Esophagus squamous epithelium (tissue), 5 donors: ENCODE data around the gene TEAD1. TPM values are rescaled to one million over a fixed set of nuclear protein-coding genes. Genes with fewer than 3 reads are reported as not detected.

Experiments
- DNase-seq: peaks from one replicate; lab custom pipeline; 2025; lab: John Stamatoyannopoulos, UW
- H3K27ac ChIP-seq, 4 donors: fragments of 200-600 bp; sonication (generic); one replicate each; pipeline ENCODE4 v1.5.1; 2016 to 2019; ENCODE audit warnings: mild to moderate bottlenecking in 1 of 4
- H3K27me3 ChIP-seq, 4 donors: fragments of 200-600 bp; sonication (generic); 1 replicate in 3 of 4; 2 replicates in 1 of 4; pipeline versions ENCODE4 v1.5.1 to v1.6.0; 2017 to 2021; ENCODE audit warnings: antibody characterized with exemption in 1 of 4
- H3K36me3 ChIP-seq, 3 donors: fragments of 200-600 bp; sonication (generic); one replicate each; pipeline ENCODE4 v1.5.1; 2016 to 2019
- H3K4me1 ChIP-seq, 3 donors: fragments of 200-600 bp; sonication (generic); one replicate each; pipeline ENCODE4 v1.5.1; 2017 to 2019
- H3K4me3 ChIP-seq, 4 donors: fragments of 200-600 bp; sonication (generic); 1 replicate in 3 of 4; 2 replicates in 1 of 4; pipeline ENCODE4 v1.5.1; 2016 to 2019; ENCODE audit warnings: mild to moderate bottlenecking in 2 of 4, moderate library complexity in 1 of 4
- H3K9me3 ChIP-seq, 3 donors: fragments of 200-600 bp; sonication (generic); one replicate each; pipeline ENCODE4 v1.5.1; 2016 to 2019
- CTCF ChIP-seq, 6 experiments: fragments of 450-650 bp in 4 of 6; fragments of 200-600 bp in 2 of 6; sonication (generic) in 2 of 6; IDR thresholded peaks; one replicate each; pipeline ENCODE4 v1.5.1; 2016 to 2019; ENCODE audit warnings: antibody characterized with exemption in 6 of 6, mild to moderate bottlenecking in 4 of 6, moderate library complexity in 4 of 6
- POLR2A ChIP-seq, 4 donors: fragments of 450-650 bp; IDR thresholded peaks; one replicate each; pipeline ENCODE4 v1.6.1; 2017; ENCODE audit warnings: antibody characterized with exemption in 4 of 4, mild to moderate bottlenecking in 4 of 4, moderate library complexity in 3 of 4
- WGBS, 2 donors: methylation state at CpG; one replicate each; pipeline ENCODE4 v1.1.5; 2018; 5-methylcytosine and 5-hydroxymethylcytosine counted together
- intact Hi-C: fragments of 100-400 bp; cut with DNase I; formaldehyde crosslinking; loops from one replicate; pipeline ENCODE4 v1.15.0; 2022
- total RNA-seq, 4 donors: library from RNA; depleted of rRNA; stranded (reverse); fragments of >200 nt; gene quantifications; one replicate each; pipeline ENCODE4 v1.1.0, GENCODE V29; 2016
- donor health status: DM: yes; HTN: yes; CAD: no.

Gene TEAD1
- total RNA-seq, 4 donors from 2014 or later: 33.3 to 75.2 (median 49.8) TPM

GRCh38 chr11:12671370-12671769, 2.9 kb upstream of the TEAD1 start:
- H3K27me3 ChIP-seq: peaks cover 0 to 9% (median 0%) of the 10 kb centered on the region in 4 donors
- H3K4me1 ChIP-seq: peaks cover 0 to 18% (median 4%) of the 10 kb centered on the region in 3 donors
- no peak for TF ChIP-seq POLR2A (IDR thresholded peaks at IDR 0.05)
- no peak for TF ChIP-seq CTCF (IDR thresholded peaks at IDR 0.05)
- H3K36me3 ChIP-seq: no peaks in the 10 kb centered on the region
- H3K27ac ChIP-seq: no peak overlapping the region
- WGBS, 2 donors: 86 to 94% methylated on average over 6 of the region's 6 CpGs
- no peak overlapping the region for H3K4me3 ChIP-seq
- H3K9me3 ChIP-seq: no peaks in the 10 kb centered on the region
- DNase-seq: no peak
- intact Hi-C loops: loop anchor here (5.0 to 10.0 kb wide), 2 partner anchors 141 to 213 kb away; no protein-coding TSS in a partner anchor

GRCh38 chr11:12673601-12673923, 659 bp upstream of the TEAD1 start:
- intact Hi-C loops: loop anchor here (5.0 to 10.0 kb wide), 2 partner anchors 139 to 211 kb away; no protein-coding TSS in a partner anchor
- TF ChIP-seq CTCF (IDR thresholded peaks at IDR 0.05) (no peak), POLR2A (IDR thresholded peaks at IDR 0.05) (no peak)
- no peaks in the 10 kb centered on the region for H3K9me3 ChIP-seq
- DNase-seq: no peak
- H3K4me1 ChIP-seq: peaks cover 5 to 40% (median 6%) of the 10 kb centered on the region in 3 donors
- H3K27me3 ChIP-seq: peaks cover 0 to 9% (median 0%) of the 10 kb centered on the region in 4 donors
- no peaks in the 10 kb centered on the region for H3K36me3 ChIP-seq
- peak overlapping the region; percentile 70 to 95 (median 88) for H3K4me3 ChIP-seq
- H3K27ac ChIP-seq: peak overlapping the region; percentile 95 to 99 (median 99)
- 7 to 9% methylated on average over 11 to 12 of the region's 12 CpGs for WGBS, 2 donors

- WGBS, 2 donors: no CpG with 5 or more reads among the region's 46 CpGs
- intact Hi-C loops: loop anchor here (5.0 to 10.0 kb wide), 2 partner anchors 138 to 210 kb away; no protein-coding TSS in a partner anchor
- Histone ChIP-seq H3K27ac (peak overlapping the region; percentile 90 to 99 (median 99)), H3K9me3 (no peaks in the 10 kb centered on the region), H3K4me3 (peak overlapping the region; percentile 70 to 95 (median 88)), H3K27me3 (peaks cover 0 to 9% (median 0%) of the 10 kb centered on the region in 4 donors), H3K36me3 (no peaks in the 10 kb centered on the region), H3K4me1 (peaks cover 5 to 50% (median 8%) of the 10 kb centered on the region in 3 donors)
- TF ChIP-seq CTCF (IDR thresholded peaks at IDR 0.05) (no peak), POLR2A (IDR thresholded peaks at IDR 0.05) (no peak)
- no peak for DNase-seq
These were observed 332 bp downstream of the TEAD1 start for GRCh38 chr11:12674571-12674935.

GRCh38 chr11:12674936-12675696, 895 bp downstream of the TEAD1 start:
- DNase-seq: no peak
- Histone ChIP-seq H3K4me1 (peaks cover 5 to 55% (median 12%) of the 10 kb centered on the region in 3 donors), H3K4me3 (peak overlapping the region; percentile 70 to 95 (median 88)), H3K27ac (peak overlapping the region; percentile 90 to 99 (median 99)), H3K36me3 (no peaks in the 10 kb centered on the region), H3K27me3 (peaks cover 0 to 9% (median 0%) of the 10 kb centered on the region in 4 donors), H3K9me3 (no peaks in the 10 kb centered on the region)
- intact Hi-C loops: loop anchor here (5.0 to 10.0 kb wide), 2 partner anchors 137 to 210 kb away; no protein-coding TSS in a partner anchor
- no peak for TF ChIP-seq CTCF (IDR thresholded peaks at IDR 0.05)
- TF ChIP-seq POLR2A (IDR thresholded peaks at IDR 0.05): no peak
- 3 to 4% methylated on average over 4 of the region's 81 CpGs for WGBS, 2 donors
